ENCODE results near the gene PTOV1.

DNA sequence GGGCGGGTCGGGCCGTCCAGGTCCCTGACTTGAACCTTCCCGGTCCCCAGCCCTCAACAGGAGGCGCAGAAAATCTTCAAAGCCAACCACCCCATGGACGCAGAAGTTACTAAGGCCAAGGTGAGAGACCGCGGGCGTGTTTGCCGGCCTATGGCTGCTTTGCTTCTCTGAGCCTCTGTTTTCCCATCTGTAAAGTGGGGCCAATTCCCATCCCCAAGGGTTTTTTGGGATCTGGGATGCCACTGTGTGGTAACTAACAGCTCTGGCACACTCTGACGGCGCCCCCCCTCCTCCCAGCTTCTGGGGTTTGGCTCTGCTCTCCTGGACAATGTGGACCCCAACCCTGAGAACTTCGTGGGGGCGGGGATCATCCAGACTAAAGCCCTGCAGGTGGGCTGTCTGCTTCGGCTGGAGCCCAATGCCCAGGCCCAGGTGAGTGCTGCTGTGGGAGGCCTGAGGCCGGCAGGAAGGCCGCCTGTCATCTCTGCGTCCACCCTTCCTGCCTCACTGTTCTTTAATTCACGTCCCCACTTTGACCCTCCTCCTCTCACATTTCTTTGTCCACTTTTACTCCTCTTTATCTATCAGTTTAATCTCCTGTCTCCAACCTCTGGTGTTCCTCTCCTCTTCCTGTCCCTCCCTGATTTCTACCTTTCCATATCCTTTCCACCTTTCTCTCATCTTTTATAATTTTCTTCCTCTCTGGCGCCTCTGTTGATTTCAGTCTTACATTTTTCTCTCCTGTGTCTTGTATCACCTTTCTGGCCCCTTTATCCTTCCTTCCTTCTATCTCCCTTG lies 44.9 kb upstream of the PTOV1 start:
- no peak for TF ChIP-seq FOXM1 (IDR thresholded peaks at IDR 0.05; ENCODE audit: borderline replicate concordance)
- no peak for TF ChIP-seq SUZ12 (IDR thresholded peaks at IDR 0.05)
- no peak for TF ChIP-seq SP1 (IDR thresholded peaks at IDR 0.05)
- no peak for TF ChIP-seq BHLHE40 (IDR thresholded peaks at IDR 0.05; ENCODE audit: borderline replicate concordance)
- TF ChIP-seq ELF4 (IDR thresholded peaks at IDR 0.05) = no peak
- TF ChIP-seq CTBP1 (IDR thresholded peaks at IDR 0.05; ENCODE audit: borderline replicate concordance) = no peak

Data from HEK293T (cell line).